K562 (cell line): ENCODE data around the gene KMT2C. TPM values are rescaled to one million over a fixed set of nuclear protein-coding genes. Genes with fewer than 3 reads are reported as not detected.

Experiments
- BHLHE40 ChIP-seq: IDR thresholded peaks from 2 replicates; pipeline ENCODE4 v1.6.1; 2011; ENCODE audit warnings: low read length, improper control_type of control experiment
- CEBPG ChIP-seq, 3 experiments: fragments of 200-800 bp in 1 of 3; sonication (Bioruptor generic) in 1 of 3; sonication (generic) in 1 of 3; formaldehyde crosslinking in 1 of 3; IDR thresholded peaks in 2 of 3; conservative IDR thresholded peaks in 1 of 3; 2 replicates each; pipeline versions ENCODE4 v1.6.1 to v1.8.0; 2016 to 2022; ENCODE audit warnings: missing compliant biosample characterization in 2 of 3, missing genetic modification characterization in 2 of 3, mild to moderate bottlenecking in 1 of 3, missing genetic modification reagents in 1 of 3
- GMEB1 ChIP-seq: fragments of 250-450 bp; sonication (Bioruptor Pico); IDR thresholded peaks from 2 replicates; pipeline ENCODE4 v1.4.0; 2020; ENCODE audit warnings: mild to moderate bottlenecking
- HMGXB4 ChIP-seq: sonication (generic); formaldehyde crosslinking; IDR thresholded peaks from 2 replicates; pipeline ENCODE4 v1.8.1; 2023; ENCODE audit warnings: mild to moderate bottlenecking, missing genetic modification reagents
- LCOR ChIP-seq: sonication (generic); formaldehyde crosslinking; IDR thresholded peaks from 2 replicates; pipeline ENCODE4 v1.8.0; 2022; ENCODE audit warnings: mild to moderate bottlenecking, missing genetic modification reagents
- MAX ChIP-seq: sonication (generic); formaldehyde crosslinking; IDR thresholded peaks from 2 replicates; pipeline ENCODE4 v1.9.0; 2022; ENCODE audit warnings: mild to moderate bottlenecking, missing genetic modification reagents
- MNT ChIP-seq, 2 experiments: fragments of 450-650 bp; conservative IDR thresholded peaks; 2 replicates each; pipeline ENCODE4 v1.6.1; 2017; ENCODE audit warnings: mild to moderate bottlenecking in 2 of 2, moderate library complexity in 2 of 2
- SIN3A ChIP-seq, 2 experiments: fragments of 150-350 bp in 1 of 2; IDR thresholded peaks; 2 replicates each; pipeline ENCODE4 v1.6.1; 2011 to 2016; ENCODE audit warnings: borderline replicate concordance in 2 of 2, low read depth in 2 of 2, low read length in 2 of 2, mild to moderate bottlenecking in 2 of 2, moderate library complexity in 2 of 2; ENCODE audit not compliant: control insufficient read depth in 1 of 2
- TEAD1 ChIP-seq, 2 experiments: fragments of 450-650 bp in 1 of 2; sonication (generic) in 1 of 2; formaldehyde crosslinking; IDR thresholded peaks; 2 replicates each; pipeline versions ENCODE4 v1.4.0 to v1.8.0; 2020 to 2022; ENCODE audit warnings: mild to moderate bottlenecking in 2 of 2, missing genetic modification reagents in 1 of 2
- ZBTB11 ChIP-seq, 3 experiments: fragments of 200-800 bp in 1 of 3; fragments of 250-450 bp in 1 of 3; fragments of 450-650 bp in 1 of 3; sonication (Bioruptor Pico) in 1 of 3; sonication (Bioruptor generic) in 1 of 3; formaldehyde crosslinking in 1 of 3; IDR thresholded peaks; 2 replicates each; pipeline versions ENCODE4 v1.6.1 to v1.8.0; 2016 to 2022; ENCODE audit warnings: mild to moderate bottlenecking in 2 of 3, missing genetic modification characterization in 2 of 3, missing compliant biosample characterization in 1 of 3, moderate library complexity in 1 of 3
- ZBTB2 ChIP-seq: fragments of 450-650 bp; IDR thresholded peaks from 2 replicates; pipeline ENCODE4 v1.6.1; 2016; ENCODE audit warnings: antibody characterized with exemption
- ZNF766 ChIP-seq: fragments of 200-800 bp; sonication (Bioruptor generic); conservative IDR thresholded peaks from 2 replicates; pipeline ENCODE4 v1.6.1; 2016; ENCODE audit warnings: missing genetic modification characterization, missing compliant biosample characterization
- polyA plus RNA-seq, 8 experiments: library from polyadenylated mRNA; depleted of rRNA in 4 of 8; stranded (reverse) in 5 of 8; unstranded in 3 of 8; fragments of >200 nt; fragmentation: Nextera tagmentation in 2 of 8; fragmentation: Illumina TruSeq in 1 of 8; extraction: Ambion mirVana in 2 of 8; extraction: Trizol in 1 of 8; gene quantifications; 2 replicates each; pipeline versions ENCODE4 v1.2.1 to v1.2.3, GENCODE V29; 2011 to 2014; ENCODE audit warnings: inconsistent platforms in 1 of 8, missing spikeins in 1 of 8
- total RNA-seq, 7 experiments: library from RNA; depleted of rRNA in 6 of 7; stranded (reverse); fragments of >200 nt in 6 of 7; fragmentation: Illumina TruSeq in 2 of 7; extraction: Trizol in 2 of 7; gene quantifications; 2 replicates each; pipeline versions ENCODE4 v1.2.1 to v1.2.3, GENCODE V29; 2011 to 2021; ENCODE audit warnings: low replicate concordance in 1 of 7

Gene KMT2C
- total and polyA plus RNA-seq, 9 of the 15 experiments (the other 6 are each of a cell fraction or from before 2014, with no cell fraction given) = 4.9 to 67.8 (median 27.1) TPM

- peak; percentile 43; the same call in 1 of the 2 replicates for TF ChIP-seq LCOR
- 0 out of 4 replicates have a peak, but pooled peaks of 1 of the 2 experiments have one; percentile 25 for TF ChIP-seq SIN3A (IDR thresholded peaks at IDR 0.05; ENCODE audit: borderline replicate concordance in 2 of 2, control insufficient read depth in 1 of 2, low read depth in 2 of 2, low read length in 2 of 2)
- 0 out of 6 replicates have a peak, but pooled peaks of 1 of the 3 experiments have one; percentile 44 for TF ChIP-seq ZBTB11 (CRISPR knock-in tag; IDR thresholded peaks at IDR 0.05)
- peak; percentile 88 to 89 for TF ChIP-seq MNT (conservative IDR thresholded peaks at IDR 0.05)
- TF ChIP-seq ZNF766 = peak; percentile 66
- peak; percentile 57 for TF ChIP-seq CEBPG (CRISPR knock-in tag; IDR thresholded peaks at IDR 0.05)
- 0 out of 4 replicates have a peak, but pooled peaks of 1 of the 2 experiments have one; percentile 9 for TF ChIP-seq CEBPG (tag; conservative IDR thresholded peaks at IDR 0.05 in 1 of 2, IDR thresholded peaks at IDR 0.05 in 1 of 2)
- TF ChIP-seq TEAD1 (CRISPR knock-in tag; IDR thresholded peaks at IDR 0.05) = peak in 1 of 2 experiments; percentile 41; a peak in 1 of 4 replicates
- peak; percentile 65; the same call in 1 of the 2 replicates for TF ChIP-seq ZBTB2
- 0 out of 2 replicates have a peak, but pooled peaks have one; percentile 7 for TF ChIP-seq GMEB1
- peak; percentile 86 for TF ChIP-seq BHLHE40
- 0 out of 2 replicates have a peak, but pooled peaks have one; percentile 30 for TF ChIP-seq HMGXB4 (CRISPR knock-in tag)
- peak; percentile 57 for TF ChIP-seq MAX (CRISPR knock-in tag)
These were observed 1.9 kb downstream of the KMT2C start (continued) for GRCh38 chr7:152433721-152434490.
